CD4-positive, alpha-beta T cell treated with Interleukin-21 for 1 hour (primary cell): ENCODE data around the gene CDKN2A.
A peak's percentile ranks its signal among the peaks of the same experiment; 100 is the strongest.

Experiments
- DNase-seq: peaks from one replicate; pipeline ENCODE4 v3.0.0-alpha.2; 2020

The CDKN2A gene

GRCh38 chr9:21935631-21936030 is 58.6 kb downstream of the CDKN2A start:
- no peak for DNase-seq

- DNase-seq: no peak
Observed at GRCh38 chr9:21933865-21934264, 60.3 kb downstream of the CDKN2A start.

DNA sequence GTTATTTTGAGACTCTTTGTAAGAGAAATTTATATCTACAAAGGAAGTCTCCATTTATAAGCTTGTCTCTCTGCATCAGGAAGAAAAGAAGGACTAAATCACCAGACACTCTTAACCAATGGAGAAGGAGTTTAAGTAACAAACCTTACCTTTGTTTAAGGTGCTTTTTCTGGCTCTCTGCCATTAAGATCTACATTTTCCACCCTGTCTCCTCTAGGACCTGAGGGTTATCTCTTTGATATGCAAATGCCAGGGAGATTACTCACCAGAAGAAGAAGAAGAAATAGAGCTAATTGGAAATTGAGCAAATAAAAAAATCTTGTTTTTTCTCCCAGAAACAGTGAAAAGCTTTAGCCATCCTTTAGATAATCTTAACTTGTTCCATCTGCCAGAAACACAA is 60.9 kb downstream of the CDKN2A start:
- DNase-seq: no peak

DNA sequence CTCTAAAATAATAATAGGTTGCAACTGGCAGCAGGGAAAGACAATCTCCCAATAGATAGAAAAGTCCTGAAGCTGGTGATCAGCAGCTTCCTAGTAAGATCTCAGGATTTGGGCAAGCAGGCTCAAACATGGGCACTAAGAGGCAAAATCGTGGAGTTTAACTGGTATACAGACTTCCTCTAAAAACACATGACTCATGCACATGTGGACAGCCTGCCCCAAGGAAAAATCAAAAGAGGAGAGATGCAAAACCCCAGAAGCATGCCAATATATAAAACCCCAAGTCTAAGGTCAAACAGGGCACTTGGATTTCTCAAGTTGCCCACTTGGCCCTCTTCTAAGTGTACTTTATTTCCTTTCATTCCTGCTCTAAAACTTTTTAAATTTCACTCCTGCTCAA is 62.8 kb downstream of the CDKN2A start:
- DNase-seq: no peak

GRCh38 chr9:21927752-21928151 is 66.4 kb downstream of the CDKN2A start:
- no peak for DNase-seq

DNA sequence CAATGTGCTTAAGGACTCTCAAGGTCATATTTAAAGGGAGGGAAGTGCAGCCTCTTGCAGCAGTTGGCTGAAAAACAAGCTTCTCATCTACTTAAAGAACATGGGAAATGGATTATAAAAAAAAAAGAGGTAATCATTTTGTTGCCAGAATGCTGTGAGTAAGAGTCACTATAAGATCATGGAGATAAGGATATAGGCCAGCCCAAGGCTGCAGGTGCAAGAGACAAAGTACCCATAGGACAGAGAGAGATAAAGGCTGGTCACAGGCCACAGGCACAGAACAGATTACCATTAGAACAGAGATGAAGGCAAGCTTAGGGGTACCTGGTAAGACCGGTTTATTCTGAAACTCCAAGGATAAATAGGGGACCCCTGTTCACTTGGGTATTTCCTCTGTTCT is 70.5 kb downstream of the CDKN2A start:
- DNase-seq: no peak

DNA sequence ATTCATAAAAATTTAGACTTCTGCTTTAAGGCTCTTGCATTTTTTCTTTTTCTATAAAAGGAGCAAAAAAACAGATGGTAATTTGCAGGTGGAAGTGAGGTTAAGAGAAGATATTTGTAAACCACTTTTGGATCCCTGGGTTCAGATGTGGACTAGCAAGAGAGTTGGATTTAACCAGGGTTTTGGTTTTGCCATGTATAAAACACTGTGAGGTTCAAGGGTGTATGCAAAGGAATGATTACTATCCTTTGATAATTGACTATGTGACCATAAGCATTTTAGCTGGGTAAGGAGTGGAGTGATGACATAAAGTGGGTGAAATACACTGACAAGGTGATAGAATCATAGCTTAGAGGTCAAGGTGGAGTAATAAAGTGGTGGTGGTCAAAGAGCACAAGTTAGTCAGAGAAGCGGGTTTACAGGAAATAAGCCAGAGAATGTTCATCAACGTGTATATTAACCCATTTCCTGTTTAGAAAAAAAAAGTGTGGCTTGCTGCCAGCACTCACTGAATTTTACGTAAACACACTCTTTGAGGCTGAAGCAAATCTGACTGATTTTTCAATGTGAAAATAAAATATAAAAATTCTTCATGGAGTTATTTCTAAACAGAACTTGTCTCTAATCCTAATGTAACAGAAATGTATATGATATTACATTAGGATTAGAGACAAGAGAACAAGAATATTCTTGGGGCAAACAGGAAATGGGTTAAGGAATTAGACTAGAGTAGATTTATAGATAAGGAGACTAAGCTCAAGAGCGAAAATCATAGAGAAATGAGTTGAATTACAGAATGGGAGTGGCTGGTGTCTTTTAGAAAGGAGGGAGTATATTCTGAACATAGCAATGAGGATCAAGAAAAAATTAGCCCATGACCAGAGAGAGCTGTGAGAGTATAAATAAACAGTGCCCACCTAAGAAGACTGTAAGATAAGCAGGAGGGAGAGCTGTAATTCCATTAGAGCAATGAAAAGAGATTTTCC is 74.5 kb downstream of the CDKN2A start:
- peak; percentile 66 for DNase-seq
